ENCODE measurements around the gene OR2W3. TPM values are rescaled to one million over a fixed set of nuclear protein-coding genes. Genes with fewer than 3 reads are reported as not detected.

OR2W3 gene
- total RNA-seq, result 1 to 10 TPM in 2 of 4 donors, not detected in 2; 1.5 to 1.8 TPM

GRCh38 chr1:247895163-247895637, at the start of gene OR2W3:
Gene OR2W3 (plus strand): TSS chr1:247895587. CDS start chr1:247895587, 0 bp downstream.
- no peak for TF ChIP-seq CTCF (IDR thresholded peaks at IDR 0.05)
- TF ChIP-seq POLR2A (IDR thresholded peaks at IDR 0.05), result no peak
- intact Hi-C loops (cut with DNase I), result no loop called here
- Histone ChIP-seq H3K9me3 (no peaks in the 10 kb centered on the region), H3K27me3 (no peaks in the 10 kb centered on the region), H3K4me3 (no peak within 1 kb of the TSS), H3K36me3 (no peaks in the 10 kb centered on the region), H3K4me1 (no peaks in the 10 kb centered on the region), H3K27ac (no peak within 1 kb of the TSS)
- no peak for DNase-seq
- WGBS, 2 donors, result 44 to 45% methylated on average over 2 of the region's 2 CpGs

GRCh38 chr1:247845693-247846017, 49.7 kb upstream of the OR2W3 start:
- no peak for DNase-seq
- intact Hi-C loops (cut with DNase I), result no loop called here

GRCh38 chr1:247848346-247848745, 47.0 kb upstream of the OR2W3 start:
- intact Hi-C loops (cut with DNase I), result no loop called here
- no peak for DNase-seq
- 79 to 84% methylated on average over 7 of the region's 7 CpGs for WGBS, 2 donors
- Histone ChIP-seq H3K27me3 (no peaks in the 10 kb centered on the region), H3K36me3 (no peaks in the 10 kb centered on the region), H3K27ac (no peak overlapping the region), H3K9me3 (no peaks in the 10 kb centered on the region), H3K4me3 (no peak overlapping the region), H3K4me1 (no peaks in the 10 kb centered on the region)
- TF ChIP-seq CTCF (IDR thresholded peaks at IDR 0.05), result no peak
- TF ChIP-seq POLR2A (IDR thresholded peaks at IDR 0.05), result no peak

More at GRCh38 chr1:247845693-247846017, 49.7 kb upstream of the OR2W3 start:
- H3K9me3 ChIP-seq, result peaks cover 0 to 3% (median 0%) of the 10 kb centered on the region in 3 donors
- TF ChIP-seq CTCF (IDR thresholded peaks at IDR 0.05) (no peak), POLR2A (IDR thresholded peaks at IDR 0.05) (no peak)
- WGBS, 2 donors, result 84 to 85% methylated on average over 5 of the region's 5 CpGs
- H3K36me3 ChIP-seq, result no peaks in the 10 kb centered on the region
- H3K4me3 ChIP-seq, result no peak overlapping the region
- H3K27ac ChIP-seq, result no peak overlapping the region
- no peaks in the 10 kb centered on the region for H3K27me3 ChIP-seq
- H3K4me1 ChIP-seq, result no peaks in the 10 kb centered on the region

GRCh38 chr1:247849616-247850015, 45.8 kb upstream of the OR2W3 start:
- H3K9me3 ChIP-seq, result no peaks in the 10 kb centered on the region
- DNase-seq, result no peak
- H3K4me3 ChIP-seq, result no peak overlapping the region
- 67 to 69% methylated on average over 1 of the region's 1 CpG for WGBS, 2 donors
- no peak overlapping the region for H3K27ac ChIP-seq
- H3K27me3 ChIP-seq, result no peaks in the 10 kb centered on the region
- H3K4me1 ChIP-seq, result no peaks in the 10 kb centered on the region
- H3K36me3 ChIP-seq, result no peaks in the 10 kb centered on the region
- TF ChIP-seq POLR2A (IDR thresholded peaks at IDR 0.05) (no peak), CTCF (IDR thresholded peaks at IDR 0.05) (no peak)
- intact Hi-C loops (cut with DNase I), result no loop called here

- Histone ChIP-seq H3K4me3 (no peak overlapping the region), H3K27me3 (peaks cover 0 to 31% (median 0%) of the 10 kb centered on the region in 4 donors), H3K4me1 (peaks cover 0 to 15% (median 9%) of the 10 kb centered on the region in 3 donors), H3K27ac (no peak overlapping the region), H3K9me3 (no peaks in the 10 kb centered on the region), H3K36me3 (no peaks in the 10 kb centered on the region)
- TF ChIP-seq POLR2A (IDR thresholded peaks at IDR 0.05) (no peak), CTCF (IDR thresholded peaks at IDR 0.05) (no peak)
- WGBS, 2 donors, result 76 to 84% methylated on average over 13 to 14 of the region's 14 CpGs
- intact Hi-C loops (cut with DNase I), result no loop called here
- DNase-seq, result no peak
These were observed 40.4 kb upstream of the OR2W3 start for GRCh38 chr1:247854899-247855545.

Data from esophagus squamous epithelium (tissue), 5 donors.